ENCODE data around the gene GID4. TPM values are rescaled to one million over a fixed set of nuclear protein-coding genes. Genes with fewer than 3 reads are reported as not detected.

Gene GID4
- total and polyA plus RNA-seq, 2 of the 13 experiments (the other 11 are each of a cell fraction or from before 2014, with no cell fraction given), result 4.3 to 6.1 TPM

GRCh38 chr17:18066866-18067265, 27.7 kb downstream of the GID4 start (continued):
- TF ChIP-seq ZNF749 (CRISPR knock-in tag; IDR thresholded peaks at IDR 0.05; ENCODE audit: borderline replicate concordance), result no peak

- TF ChIP-seq CREM (IDR thresholded peaks at IDR 0.05) (no peak), CREM (CRISPR knock-in tag; IDR thresholded peaks at IDR 0.05) (no peak), ZNF607 (CRISPR knock-in tag; IDR thresholded peaks at IDR 0.05; ENCODE audit: borderline replicate concordance) (no peak), MAZ (IDR thresholded peaks at IDR 0.05; ENCODE audit: borderline replicate concordance, low read depth, low read length) (no peak), MAZ (CRISPR knock-in tag; IDR thresholded peaks at IDR 0.05; ENCODE audit: low read depth) (no peak)
- H2AFZ ChIP-seq (ENCODE audit: low read length), result no peak overlapping the region
- no peak overlapping the region for H3K4me2 ChIP-seq (ENCODE audit: low read depth, low read length)
- no peak overlapping the region for H3K27ac ChIP-seq (ENCODE audit: extremely low read length, insufficient read depth, low read length)
- WGBS (ENCODE audit: low lambda C conversion rate), result 89% methylated on average over 2 of the region's 2 CpGs
- intact Hi-C loops (cut with micrococcal nuclease; ENCODE audit: unreplicated experiment) (no loop called here), in situ Hi-C loops (cut with HindIII; ENCODE audit: extremely low pct_ligation_motif_present, low pct_unique_long_range_greater_than_20kb) (no loop called here)
- H3K4me3 ChIP-seq (replicated peaks in 1 of 3; ENCODE audit: insufficient read depth in 1 of 3, low read depth in 2 of 3, low read length in 3 of 3), result no peak overlapping the region
- H3K9me3 ChIP-seq (ENCODE audit: low read length), result no peaks in the 10 kb centered on the region
- DNase-seq (ENCODE audit: low spot score) (no peak), ATAC-seq (no peak), FAIRE-seq (no peak)
- peaks cover 5 to 16% of the 10 kb centered on the region in 2 experiments; a peak in 4 of 5 replicates for H3K36me3 ChIP-seq (replicated peaks in 1 of 2; ENCODE audit: control insufficient read depth in 1 of 2, insufficient read depth in 2 of 2, low read length in 2 of 2)
- ChIA-PET POLR2A (no interaction called here), CTCF (ENCODE audit: low intra/inter-chr PET ratio, low total read pairs) (no interaction called here)
- H3K9ac ChIP-seq (ENCODE audit: insufficient read depth, low read depth, low read length), result no peak overlapping the region
- H4K20me1 ChIP-seq (ENCODE audit: insufficient read depth, low read length), result no peaks in the 10 kb centered on the region
- no peaks in the 10 kb centered on the region for H3K27me3 ChIP-seq (ENCODE audit: control insufficient read depth in 1 of 2, insufficient read depth in 2 of 2, low read length in 2 of 2)
- BruUV-seq (replicated peaks), result no TSS peak
- H3K4me1 ChIP-seq (ENCODE audit: insufficient read depth, low read length), result peaks cover 23% of the 10 kb centered on the region
- no peaks in the 10 kb centered on the region for H3K79me2 ChIP-seq (ENCODE audit: insufficient read depth, low read length)
These were observed 29.9 kb downstream of the GID4 start for GRCh38 chr17:18069101-18069500.

DNA sequence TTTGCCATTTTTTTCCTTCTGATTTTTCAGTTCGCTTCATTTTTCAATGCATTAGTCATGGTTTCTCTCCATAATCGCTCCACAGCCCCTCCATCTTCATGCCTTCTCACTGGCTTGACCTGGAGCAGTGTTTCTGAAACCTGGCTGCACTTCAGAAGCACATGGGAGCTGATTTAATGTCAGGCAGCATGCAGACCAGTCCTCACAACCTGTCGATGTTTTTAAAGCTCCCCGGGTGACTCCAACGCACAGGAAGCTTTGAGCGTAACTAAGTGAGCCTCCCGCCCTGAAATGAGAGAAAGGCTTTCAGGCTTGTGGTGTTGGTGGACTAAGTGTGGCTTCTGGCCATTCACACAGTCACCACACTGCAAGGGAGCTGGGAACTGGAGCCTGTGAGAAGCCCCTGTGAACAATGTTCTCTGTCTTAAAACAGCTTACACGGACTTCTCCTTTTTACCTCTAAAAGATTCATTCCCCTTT, 31.7 kb downstream of the GID4 start:
- no peak overlapping the region for H3K9ac ChIP-seq (ENCODE audit: insufficient read depth, low read depth, low read length)
- H3K79me2 ChIP-seq (ENCODE audit: insufficient read depth, low read length), result no peaks in the 10 kb centered on the region
- no peaks in the 10 kb centered on the region for H3K9me3 ChIP-seq (ENCODE audit: low read length)
- H3K36me3 ChIP-seq (replicated peaks in 1 of 2; ENCODE audit: control insufficient read depth in 1 of 2, insufficient read depth in 2 of 2, low read length in 2 of 2), result peaks cover 1 to 3% of the 10 kb centered on the region in 2 experiments; a peak in 1 of 5 replicates
- peak overlapping the region; percentile 80 for H2AFZ ChIP-seq (ENCODE audit: low read length)
- no peaks in the 10 kb centered on the region for H4K20me1 ChIP-seq (ENCODE audit: insufficient read depth, low read length)
- 10% methylated on average over 8 of the region's 8 CpGs for WGBS (ENCODE audit: low lambda C conversion rate)
- peak overlapping the region; percentile 72 for H3K4me2 ChIP-seq (ENCODE audit: low read depth, low read length)
- DNase-seq (ENCODE audit: low spot score) (no peak), FAIRE-seq (no peak), ATAC-seq (peak; percentile 81)
- peak overlapping the region; percentile 6 to 53 (median 39); a peak in 4 of 6 replicates for H3K4me3 ChIP-seq (replicated peaks in 1 of 3; ENCODE audit: insufficient read depth in 1 of 3, low read depth in 2 of 3, low read length in 3 of 3)
- peaks cover 39% of the 10 kb centered on the region for H3K4me1 ChIP-seq (ENCODE audit: insufficient read depth, low read length)
- ChIA-PET POLR2A (interaction anchor here (0.9 kb wide), 1 partner anchor 9 kb away, joined by 3 read pairs; no protein-coding TSS in a partner anchor), CTCF (ENCODE audit: low intra/inter-chr PET ratio, low total read pairs) (no interaction called here)
- in situ Hi-C loops (cut with HindIII; ENCODE audit: extremely low pct_ligation_motif_present, low pct_unique_long_range_greater_than_20kb), result no loop called here
- H3K27ac ChIP-seq (ENCODE audit: extremely low read length, insufficient read depth, low read length), result peak overlapping the region; percentile 47
- no TSS peak for BruUV-seq (replicated peaks)
- intact Hi-C loops (cut with micrococcal nuclease; ENCODE audit: unreplicated experiment), result no loop called here
- no peaks in the 10 kb centered on the region for H3K27me3 ChIP-seq (ENCODE audit: control insufficient read depth in 1 of 2, insufficient read depth in 2 of 2, low read length in 2 of 2)
- TF ChIP-seq SAP130 (CRISPR knock-in tag; IDR thresholded peaks at IDR 0.05; ENCODE audit: low read depth), result 0 out of 2 replicates have a peak, but pooled peaks have one; percentile 21
- 0 out of 2 replicates have a peak, but pooled peaks have one; percentile 10 for TF ChIP-seq TFDP2 (CRISPR knock-in tag; IDR thresholded peaks at IDR 0.05)
- no peak for TF ChIP-seq KAT7 (CRISPR knock-in tag; IDR thresholded peaks at IDR 0.05; ENCODE audit: borderline replicate concordance)
- TF ChIP-seq MYPOP (CRISPR knock-in tag; IDR thresholded peaks at IDR 0.05), result 0 out of 2 replicates have a peak, but pooled peaks have one; percentile 5
- TF ChIP-seq, protein P1, sequence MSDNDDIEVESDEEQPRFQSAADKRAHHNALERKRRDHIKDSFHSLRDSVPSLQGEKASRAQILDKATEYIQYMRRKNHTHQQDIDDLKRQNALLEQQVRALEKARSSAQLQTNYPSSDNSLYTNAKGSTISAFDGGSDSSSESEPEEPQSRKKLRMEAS (IDR thresholded peaks at IDR 0.05), result 0 out of 2 replicates have a peak, but pooled peaks have one; percentile 32
- no peak for TF ChIP-seq PLRG1 (conservative IDR thresholded peaks at IDR 0.05)

Measured in HepG2 (cell line).